Erythroblast (primary cell): ENCODE results near the gene SRSF3.

ENCODE experiments used
- GATA1 ChIP-seq: IDR thresholded peaks from 2 replicates; pipeline ENCODE4 v1.6.1; 2011; ENCODE audit warnings: low read depth, mild to moderate bottlenecking, control low read depth, low read length, moderate library complexity
- POLR2A ChIP-seq: IDR thresholded peaks from 2 replicates; pipeline ENCODE4 v1.6.1; 2011; ENCODE audit warnings: mild to moderate bottlenecking, low read length

DNA sequence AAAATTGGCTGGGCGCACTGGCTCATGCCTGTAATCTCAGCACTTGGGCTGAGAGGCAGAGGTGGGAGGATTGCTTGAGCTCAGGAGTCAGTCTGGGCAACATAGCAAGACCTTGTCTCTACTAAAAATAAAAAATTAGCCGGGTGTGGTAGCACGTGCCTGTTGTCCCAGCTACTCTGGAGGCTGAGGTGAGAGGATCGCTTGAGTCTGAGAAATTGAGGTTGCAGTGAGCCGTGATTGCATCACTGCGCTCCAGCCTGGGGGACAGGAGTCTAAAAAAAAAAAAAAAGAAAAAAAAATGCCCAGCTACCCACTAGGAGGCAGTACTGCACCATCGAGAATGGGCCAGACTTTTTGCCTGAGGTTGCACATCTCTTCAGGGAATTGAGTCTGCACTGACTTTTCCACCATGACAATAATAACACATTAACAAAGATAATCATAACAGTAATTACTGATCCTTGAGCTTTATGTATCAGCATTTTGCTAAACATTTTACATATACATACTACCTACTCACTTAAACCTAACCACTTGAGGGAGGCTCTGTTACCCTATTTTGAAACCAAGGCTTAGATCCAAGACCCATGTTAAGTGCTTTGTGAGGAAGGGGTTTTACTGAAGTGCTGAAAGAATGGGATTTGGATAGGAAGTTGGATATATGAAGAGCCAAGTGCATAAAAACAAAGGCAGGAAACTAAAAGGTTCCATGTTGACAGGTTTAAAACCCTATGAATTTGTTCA, 21.0 kb downstream of the SRSF3 start:
- no peak for TF ChIP-seq POLR2A
- no peak for TF ChIP-seq GATA1
